Stimulated activated CD4-positive, alpha-beta T cell treated with anti-CD3 and anti-CD28 coated beads, Interleukin-2, amount 100 ng/mL, for 4 hours (primary cell): ENCODE measurements around the gene ADGRV1.

Experiments
- DNase-seq: peaks from one replicate; pipeline ENCODE4 v3.0.0-alpha.2; 2020; ENCODE audit warnings: low read depth

Gene ADGRV1

DNA sequence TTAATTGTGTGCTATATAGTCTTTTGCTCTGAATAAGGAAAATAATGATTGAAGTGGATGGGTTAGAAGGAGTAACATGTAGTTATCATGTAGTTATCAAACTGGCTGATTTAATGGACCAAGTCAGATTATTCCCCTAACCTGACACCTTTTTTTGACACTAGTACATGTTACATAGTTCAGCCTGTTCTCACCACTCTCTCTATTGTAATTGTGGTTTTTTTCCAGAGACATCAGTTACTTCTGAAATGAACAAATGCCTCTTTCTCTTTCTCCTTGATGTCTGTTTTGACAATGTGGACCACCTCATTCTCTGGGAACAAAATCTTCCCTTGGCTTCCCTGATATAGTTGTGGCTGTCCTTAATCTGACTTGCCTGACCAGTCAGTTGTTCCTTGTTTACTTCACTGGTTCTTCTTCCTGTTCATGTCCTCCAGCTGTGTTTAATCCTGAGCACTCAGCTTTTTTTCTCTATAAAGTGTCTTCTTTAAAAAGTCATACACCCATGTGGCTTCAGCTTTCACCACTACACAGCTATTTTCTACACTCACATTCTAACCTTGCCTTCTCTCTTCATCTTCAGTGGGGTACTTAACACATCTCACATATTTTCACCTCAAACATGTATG lies 581.1 kb downstream of the ADGRV1 start:
- DNase-seq, result no peak

DNA sequence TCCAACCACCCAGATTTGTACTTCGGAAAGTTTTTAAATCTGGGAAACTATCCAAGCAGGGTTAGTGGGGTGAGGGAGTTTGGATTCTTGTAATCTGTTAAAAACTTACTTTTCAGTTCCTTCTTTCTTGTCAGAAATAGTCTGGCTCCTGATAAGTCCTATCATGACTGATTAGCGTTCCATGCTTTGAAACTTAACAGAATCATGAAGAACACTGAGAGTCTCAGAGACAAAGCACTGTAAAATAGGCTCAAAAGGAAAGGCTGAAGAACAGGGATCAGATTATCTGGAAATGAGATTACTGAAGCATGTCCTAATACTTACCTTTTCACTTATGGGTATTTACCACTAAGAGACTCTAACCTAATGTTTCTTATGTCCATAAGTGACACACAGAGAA lies 582.1 kb downstream of the ADGRV1 start:
- DNase-seq, result no peak

DNA sequence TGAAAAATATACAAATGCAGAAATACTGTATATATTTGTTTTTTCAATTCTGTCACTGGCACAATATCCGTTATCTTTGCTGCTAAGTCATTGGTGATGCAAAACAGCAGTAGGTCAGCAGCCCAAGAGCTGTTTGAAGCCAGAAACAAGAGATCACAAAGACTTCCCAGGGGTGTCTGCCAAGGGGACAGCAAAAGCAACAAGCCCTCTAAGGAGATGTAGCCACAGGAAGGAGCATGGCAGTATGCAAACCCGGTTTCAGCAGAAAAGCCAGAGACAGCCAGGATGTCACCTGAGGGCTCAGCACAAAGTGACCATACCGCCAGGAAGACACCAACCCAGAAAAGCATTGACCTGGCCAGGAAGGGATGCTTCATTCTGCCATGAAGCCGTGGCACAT lies 583.0 kb downstream of the ADGRV1 start:
- no peak for DNase-seq

DNA sequence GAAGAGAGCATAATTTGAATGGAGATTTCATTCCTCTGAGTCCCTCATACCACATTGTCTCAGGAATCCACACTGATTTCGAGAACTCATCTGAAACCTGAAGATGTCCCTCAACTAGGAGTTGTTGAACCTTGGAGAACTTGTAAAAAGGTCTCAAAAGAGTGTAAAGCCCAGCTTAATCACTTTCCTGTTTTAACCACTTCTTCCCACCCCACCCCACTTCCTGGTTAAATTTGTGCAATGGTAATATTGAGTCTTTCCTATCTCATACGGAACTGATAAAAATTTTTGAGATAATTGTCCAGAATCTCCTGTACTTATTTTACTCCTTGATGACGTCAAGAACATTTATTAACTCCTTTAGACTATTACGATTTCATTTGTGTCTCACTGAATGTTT lies 583.8 kb downstream of the ADGRV1 start:
- no peak for DNase-seq

DNA sequence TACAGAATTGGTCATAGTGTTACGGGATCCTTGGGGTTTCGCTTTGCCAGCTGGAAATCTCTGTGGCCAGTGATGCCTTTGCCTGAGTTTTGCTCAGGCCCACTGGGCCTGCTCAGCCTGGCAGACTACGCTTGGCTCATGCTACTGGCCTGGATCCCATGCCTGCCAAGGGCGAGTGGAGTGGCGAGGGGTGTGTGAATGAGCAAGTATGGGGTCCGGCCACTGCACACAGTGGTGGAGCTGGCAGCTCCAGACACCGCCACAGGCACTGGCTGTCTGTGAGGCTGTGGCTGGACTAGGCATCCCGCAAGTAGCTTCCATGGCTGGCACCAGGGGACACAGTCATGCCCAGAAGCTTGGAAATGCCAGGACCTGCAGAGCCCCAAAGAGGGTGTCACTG lies 584.2 kb downstream of the ADGRV1 start:
- DNase-seq, result no peak

DNA sequence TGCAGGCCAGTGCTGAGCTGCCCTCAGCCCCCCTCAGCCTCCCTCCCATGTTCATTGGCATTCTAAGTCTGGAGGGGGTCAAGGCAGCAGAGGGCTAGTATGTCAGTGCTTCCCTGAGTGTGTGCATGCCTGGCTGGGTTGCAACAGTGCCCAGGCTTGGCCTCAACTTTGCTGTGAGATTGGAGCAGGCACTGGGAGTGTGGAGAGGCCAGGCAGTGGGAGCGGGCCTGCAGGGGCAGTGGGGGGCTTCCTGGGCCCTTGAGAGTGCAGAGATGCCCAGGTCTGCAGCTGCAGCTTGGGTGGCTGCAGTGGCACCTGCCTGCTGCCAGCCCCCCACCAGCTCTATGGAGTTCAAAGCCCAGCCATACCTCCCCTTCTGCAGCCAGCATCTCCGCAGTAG lies 585.2 kb downstream of the ADGRV1 start:
- no peak for DNase-seq

DNA sequence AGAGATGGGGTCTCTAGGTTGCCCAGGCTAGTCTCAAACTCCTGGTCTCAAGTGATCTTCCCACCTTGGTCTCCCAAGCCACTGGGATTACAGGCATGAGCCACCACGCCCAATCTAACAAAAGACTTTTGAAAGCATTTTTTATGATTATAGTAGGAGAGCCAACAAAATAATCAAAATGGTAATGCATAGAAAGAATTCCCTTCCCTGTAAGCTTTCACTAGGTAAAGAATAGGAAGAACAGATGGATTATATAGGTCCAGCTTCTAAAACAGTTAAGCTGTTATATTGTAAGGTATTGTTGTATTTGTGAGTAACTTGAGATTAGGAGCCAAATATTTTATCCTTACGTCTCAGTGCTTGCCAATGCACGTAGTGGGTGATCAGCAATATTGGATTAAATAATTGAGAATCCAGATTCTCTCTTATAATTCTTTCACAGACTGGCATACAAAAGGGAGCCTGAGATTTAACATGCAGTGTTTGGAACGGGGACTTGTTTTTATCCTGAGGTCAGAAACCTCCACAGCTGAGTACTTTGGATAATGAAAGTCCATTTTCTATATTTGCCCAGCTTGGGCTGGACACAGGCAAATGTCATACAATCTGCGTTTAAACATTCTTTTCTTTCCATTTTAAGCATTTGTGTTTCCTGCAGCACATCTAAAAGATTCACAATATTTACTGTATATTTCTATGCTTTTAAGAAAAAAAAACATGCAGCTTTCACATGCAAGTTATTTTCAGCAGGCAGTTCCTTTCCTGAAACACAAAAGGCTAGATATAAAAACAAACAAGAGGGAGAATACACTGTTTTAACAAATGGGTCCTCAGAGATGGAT lies 586.1 kb downstream of the ADGRV1 start:
- DNase-seq, result no peak

DNA sequence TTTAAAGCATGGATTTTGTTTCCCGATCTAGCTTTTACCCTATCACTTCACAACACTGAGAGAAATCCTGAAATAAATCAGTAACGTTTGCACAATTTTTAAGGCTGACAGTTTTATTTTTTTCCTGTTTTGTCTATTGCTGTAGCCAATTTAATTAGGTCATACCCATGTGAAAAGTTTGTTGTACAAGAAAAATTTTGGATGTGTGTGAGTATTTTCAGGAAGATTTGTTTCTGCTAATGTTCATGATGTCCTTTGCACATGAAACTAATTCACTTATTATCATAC lies 586.7 kb downstream of the ADGRV1 start:
- no peak for DNase-seq

DNA sequence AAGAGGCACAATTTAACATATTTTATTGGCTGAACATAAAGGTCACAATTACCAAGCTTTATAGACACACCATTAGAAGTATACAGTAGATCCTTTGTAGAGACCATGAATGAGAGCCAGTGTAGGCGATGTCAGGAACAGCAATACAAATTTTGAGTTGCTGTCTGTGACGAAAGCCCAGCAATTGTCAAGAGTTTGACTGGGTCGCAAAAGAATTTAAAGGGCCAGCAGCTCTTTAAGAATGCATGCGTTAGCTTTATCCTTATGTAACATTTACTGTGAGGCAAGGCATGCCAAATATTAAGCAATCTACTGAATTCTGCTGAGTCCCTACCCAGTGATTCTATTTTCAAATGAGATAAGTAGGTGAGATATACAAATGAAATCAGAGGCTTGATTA lies 587.6 kb downstream of the ADGRV1 start:
- no peak for DNase-seq

DNA sequence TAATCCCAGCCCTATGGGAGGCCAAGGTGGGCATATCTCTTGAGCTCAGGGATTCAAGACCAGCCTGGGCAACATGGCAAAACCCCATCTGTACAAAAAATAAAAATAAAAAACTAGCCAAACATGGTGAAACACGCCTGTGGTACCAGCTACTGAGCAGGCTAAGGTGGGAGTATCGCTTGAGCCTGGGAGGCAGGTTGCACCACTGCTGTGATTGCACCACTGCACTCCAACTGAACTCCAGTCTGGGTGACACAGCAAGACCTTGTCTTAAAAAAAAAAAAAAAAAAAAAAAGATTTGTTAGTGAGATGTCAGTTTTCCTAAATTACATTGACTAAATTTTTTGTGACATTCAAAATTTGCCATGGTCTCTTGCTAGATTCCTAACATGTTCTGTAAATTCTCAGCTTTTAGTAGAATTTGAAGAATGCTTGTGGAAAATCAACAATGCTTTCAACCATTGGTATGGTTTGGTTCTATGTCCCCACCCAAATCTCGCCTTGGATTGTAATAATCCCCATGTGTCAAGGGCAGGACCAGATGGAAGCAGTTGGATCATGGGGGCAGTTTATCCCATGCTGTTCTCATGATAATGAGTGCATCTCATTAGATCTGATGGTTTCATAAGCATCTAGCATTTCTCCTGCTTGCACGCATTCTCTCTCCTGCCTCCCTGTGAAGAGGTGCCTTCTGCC lies 588.5 kb downstream of the ADGRV1 start:
- no peak for DNase-seq

DNA sequence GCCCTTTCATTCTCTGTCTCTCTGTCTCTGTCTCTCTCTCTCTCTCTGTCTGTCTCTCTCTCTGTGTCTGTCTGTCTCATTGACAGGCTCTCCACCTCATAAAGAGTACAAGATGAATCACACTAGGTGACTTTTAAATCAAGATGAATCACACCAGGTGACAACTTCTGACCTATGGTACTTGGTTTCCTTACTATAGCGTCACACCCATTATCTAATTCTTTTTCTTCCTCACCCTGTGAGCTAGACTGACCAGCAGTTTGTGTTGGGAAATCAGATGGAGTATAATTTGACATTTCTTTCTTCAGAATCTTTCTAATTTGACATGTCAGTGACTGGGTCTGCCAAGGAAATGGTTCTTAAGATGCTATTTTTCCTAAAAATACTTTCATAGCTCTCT lies 591.6 kb downstream of the ADGRV1 start:
- no peak for DNase-seq

DNA sequence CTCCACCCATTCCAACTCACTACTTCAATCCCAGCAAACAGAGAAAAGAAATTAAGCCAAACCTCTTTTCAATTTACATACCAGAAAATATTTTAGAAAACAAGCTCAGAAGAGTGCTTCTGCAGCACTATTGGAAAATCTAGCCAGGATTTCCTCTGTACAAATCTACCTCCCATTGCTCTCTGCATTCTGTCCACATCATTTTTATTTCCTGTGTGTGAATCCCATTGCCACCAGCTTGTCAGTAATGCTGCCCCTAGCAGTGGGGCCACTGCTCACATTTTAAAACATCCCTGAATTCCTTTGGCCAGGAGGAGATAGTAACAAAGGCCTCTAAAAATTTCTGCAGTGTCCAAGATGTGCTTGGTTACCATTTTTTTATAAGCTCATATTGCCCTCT lies 592.0 kb downstream of the ADGRV1 start:
- no peak for DNase-seq

DNA sequence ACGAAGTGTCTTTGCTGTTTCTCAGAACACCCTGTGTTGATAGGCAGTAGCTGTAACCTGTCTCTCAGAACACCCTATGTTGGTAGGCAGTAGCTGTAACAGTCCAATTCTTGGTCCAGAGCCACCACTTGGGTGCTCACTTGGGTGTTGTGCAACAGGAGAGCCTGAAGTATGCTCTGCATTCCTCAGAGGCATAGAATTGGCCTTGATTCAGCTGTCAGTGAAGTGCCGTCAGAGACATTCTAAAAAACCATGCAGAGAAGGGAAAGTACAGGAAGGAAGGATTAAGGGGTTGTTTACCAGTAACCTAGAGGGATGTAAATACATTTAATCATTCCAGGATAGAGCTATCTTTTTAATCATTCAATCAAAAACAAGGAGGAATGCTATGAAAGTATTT lies 593.4 kb downstream of the ADGRV1 start:
- DNase-seq, result no peak

DNA sequence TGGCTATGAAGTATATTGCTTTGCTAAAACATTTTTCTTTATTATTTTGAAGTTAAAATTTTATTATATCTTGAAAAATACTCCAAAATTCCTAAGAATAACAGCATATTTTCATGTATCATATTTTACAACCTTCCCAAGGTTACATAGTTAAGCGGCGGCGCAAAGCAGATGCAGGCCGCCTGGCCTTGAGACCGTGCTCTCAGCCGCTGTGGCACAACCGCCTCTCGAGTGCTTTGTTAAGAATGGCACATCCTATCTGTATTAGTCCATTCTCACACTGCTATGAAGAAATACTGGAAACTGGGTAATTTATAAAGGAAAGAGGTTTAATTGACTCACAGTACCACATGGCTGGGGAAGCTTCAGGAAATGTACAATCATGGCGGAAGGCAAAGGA lies 595.7 kb downstream of the ADGRV1 start:
- no peak for DNase-seq

DNA sequence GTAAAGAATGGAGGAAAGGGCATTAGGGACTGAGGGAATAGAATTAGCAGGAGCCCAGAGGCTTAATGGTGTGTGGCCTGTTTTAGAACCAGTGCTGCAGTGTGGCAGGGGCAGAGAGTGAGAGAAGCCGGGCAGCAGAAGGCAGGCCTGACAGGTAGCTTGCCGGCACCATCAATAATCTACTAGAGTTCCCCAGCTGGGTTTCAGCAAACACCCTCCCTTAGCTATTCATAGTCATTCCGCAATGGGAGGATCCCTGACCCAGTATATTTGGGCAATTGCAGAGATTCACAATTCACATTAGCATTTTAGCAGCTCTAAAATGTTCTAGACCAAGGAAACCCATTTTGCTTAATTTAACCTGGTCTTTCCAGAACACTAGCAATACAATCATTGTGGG lies 596.7 kb downstream of the ADGRV1 start:
- no peak for DNase-seq

DNA sequence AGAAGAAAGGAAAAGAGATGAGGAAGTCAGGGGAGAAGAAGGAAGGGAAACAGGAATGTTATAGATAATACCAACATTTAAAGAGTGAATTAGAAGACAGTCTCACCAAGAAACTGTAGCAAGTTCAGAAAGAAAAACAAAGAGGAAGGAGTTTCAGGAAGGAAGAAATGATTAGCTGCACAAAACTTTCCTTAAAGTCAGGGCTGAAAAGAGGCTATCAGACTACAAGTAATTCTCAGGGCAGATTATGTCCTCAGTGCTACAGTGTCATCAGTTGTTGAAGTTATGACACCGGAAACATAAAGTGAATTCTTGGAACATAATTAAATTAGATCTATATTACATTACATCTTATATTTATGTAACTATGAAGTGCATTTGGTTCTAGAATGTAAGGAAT lies 597.6 kb downstream of the ADGRV1 start:
- DNase-seq, result no peak

DNA sequence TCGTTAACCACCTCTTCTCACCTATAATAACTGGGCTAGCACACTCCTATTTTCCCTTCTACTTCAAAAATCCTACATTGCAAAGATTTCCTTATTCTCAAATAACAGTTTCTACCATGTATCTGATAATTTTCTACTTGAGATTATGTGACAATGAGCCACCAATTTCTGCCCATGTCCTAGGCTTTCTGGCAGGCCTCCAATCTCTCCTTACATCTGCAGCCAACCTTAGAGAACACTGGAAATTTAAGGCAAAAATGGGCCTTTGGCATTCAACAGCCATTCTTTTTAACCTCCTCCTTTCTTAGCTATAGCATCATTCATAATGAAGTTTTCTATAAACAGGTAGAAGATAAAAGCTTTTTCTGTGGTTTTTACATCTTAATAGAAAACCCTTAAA lies 599.4 kb downstream of the ADGRV1 start:
- DNase-seq, result no peak

DNA sequence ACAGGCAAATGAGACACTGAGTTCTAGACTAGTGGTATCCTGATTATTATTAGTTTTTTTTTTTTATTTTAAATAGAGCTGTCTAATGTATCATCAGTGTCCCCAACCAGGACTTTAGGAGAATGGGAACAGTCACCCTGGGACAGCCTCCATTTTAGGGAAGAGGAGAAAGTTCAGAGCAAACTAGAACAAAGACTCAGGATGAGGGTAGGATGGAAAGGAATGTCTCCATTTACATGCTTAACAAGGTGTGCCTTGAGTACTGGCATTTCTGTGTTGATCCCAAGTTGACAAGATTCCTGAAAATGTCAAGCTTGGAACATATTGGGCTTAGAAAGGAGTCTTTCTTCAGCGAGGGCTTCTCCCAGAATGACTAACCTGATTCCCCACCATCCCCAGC lies 601.0 kb downstream of the ADGRV1 start:
- no peak for DNase-seq

DNA sequence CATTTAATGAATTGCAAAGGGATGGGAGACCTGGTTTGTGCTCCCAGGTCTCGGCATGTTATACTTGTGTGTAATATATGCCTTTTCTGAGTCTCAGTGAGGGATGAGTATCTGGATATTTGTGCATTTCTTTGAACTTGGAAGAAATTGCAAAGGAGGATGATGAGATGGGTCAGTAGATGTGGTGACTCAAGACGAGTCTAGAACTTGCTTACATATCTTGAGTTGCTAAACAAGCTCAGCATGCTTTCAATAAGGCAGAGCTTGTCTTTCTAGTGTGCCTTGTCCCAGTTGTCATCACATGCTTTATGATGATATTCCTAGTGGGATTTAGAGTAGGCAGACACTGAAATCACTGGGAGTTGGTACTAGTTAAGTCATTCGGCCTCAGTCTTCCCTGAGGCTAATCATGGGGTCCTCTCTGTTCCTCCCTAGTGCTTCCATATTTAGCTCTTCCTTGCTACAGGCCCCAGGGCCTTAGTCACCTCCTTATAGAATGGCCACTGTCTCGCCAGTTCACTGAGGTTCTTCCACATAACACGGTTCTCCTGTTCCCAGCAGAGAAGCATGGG lies 602.2 kb downstream of the ADGRV1 start:
- no peak for DNase-seq

DNA sequence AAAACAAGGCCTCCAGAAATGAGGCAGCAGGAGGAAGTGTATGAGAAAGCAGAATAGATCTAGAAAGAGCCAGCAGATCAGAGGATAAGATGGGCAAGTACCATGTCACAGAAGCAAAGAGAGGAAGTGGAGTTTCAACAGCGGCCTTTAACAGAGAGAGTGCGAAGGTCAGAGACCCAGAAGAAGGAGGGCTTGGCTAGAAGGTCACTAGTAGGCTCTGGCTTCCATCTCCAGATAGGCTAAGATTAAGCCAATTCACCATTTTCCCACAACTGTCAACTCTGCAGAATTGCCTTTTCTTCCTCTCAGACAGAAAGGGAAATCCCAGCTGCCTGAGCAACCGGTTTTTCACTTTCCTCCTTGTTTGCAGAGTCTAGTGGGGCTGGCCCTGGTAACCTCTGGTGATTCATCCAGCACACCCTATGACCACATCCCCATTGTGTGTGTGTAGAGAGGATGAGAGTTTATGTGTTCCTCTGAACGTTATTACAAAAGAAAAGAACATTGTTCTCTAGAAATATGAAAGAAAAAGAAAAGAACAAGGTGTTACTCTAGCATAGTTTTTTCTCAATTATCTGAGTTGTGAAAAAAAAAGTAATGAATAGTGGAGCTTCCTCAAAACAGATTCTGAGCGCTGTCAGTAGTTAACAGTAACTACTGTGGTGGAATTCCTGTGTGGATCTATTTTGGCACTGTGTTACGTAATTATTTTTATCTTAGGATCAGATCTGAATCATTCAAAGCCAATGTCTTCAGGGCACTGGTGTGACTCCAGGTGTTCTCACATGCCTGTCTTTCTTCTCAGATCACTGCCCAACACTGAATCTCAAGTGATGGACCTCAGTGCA lies 604.2 kb downstream of the ADGRV1 start:
- DNase-seq, result peak; percentile 16

DNA sequence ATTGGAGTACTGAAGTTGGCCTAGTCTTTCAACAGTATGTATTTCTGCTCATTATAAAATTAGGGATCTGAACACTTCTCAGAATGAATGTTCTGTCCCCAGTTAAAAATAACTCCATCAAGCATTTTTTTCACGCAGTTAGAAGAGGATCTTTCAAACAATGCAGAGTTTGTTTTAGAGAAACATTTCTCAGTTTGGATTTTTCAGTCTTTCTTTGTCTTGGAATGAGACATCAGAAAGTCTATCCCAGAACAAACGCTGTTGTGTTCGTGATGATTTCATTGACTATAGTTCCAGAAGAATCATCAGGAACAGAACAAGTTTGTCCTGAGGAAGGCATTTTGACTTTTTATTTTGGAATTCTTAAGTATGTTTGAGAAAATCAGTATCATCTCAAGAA lies 605.8 kb downstream of the ADGRV1 start:
- no peak for DNase-seq
